Ishikawa (cell line): Measurements from ENCODE around the gene CROCC2.
A peak's percentile ranks its signal among the peaks of the same experiment; 100 is the strongest.

Experiments used
- FOXM1 ChIP-seq: IDR thresholded peaks from 2 replicates; pipeline ENCODE4 v1.6.1; 2012; ENCODE audit warnings: low read depth, borderline replicate concordance
- RAD21 ChIP-seq: IDR thresholded peaks from 2 replicates; pipeline ENCODE4 v1.6.1; 2012; ENCODE audit warnings: low read depth
- TAF1 ChIP-seq: IDR thresholded peaks from 2 replicates; pipeline ENCODE4 v1.6.1; 2012; ENCODE audit warnings: low read depth, mild to moderate bottlenecking
- TF ChIP-seq, protein P1 (sequence below): IDR thresholded peaks from 2 replicates; pipeline ENCODE4 v1.6.1; 2012

DNA sequence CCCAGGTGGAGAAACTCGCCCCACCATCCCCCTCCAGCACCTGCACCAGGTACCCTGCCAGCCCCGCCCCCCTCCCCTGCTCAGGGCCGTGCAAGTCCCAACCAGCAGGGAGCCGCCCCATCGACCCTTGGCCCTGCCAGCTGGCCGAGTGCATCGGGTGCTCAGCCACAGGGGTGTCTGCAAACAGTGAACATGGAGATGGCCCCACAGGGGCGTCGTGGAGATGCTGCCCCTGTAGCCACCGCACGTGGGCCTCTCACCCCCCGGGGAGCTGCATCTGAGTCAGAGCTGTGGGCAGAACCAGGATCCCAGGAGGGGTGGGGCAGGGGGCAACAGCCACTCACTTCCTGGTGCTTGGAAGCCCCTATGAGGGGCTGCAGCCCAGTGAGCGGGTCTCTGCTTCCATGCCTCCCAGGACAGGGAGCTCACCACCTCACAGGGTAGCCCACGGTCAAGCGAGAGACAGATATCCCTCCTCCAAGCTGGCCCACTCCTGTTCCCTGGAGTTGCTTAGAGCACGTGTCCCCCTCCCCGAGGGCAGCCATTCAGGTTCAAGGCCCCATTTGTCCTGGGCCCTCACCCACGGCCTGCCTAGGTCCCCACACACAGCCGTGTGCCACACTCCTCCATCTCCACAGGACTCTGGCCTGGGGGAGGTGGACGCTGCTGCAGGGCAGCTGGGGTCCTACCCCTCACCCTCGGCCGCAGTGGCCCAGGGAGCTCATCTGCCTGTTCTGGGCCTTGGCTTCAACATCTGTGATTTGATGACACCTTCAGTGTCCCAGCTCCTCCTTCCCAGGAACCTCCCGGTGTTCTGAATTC is 9.1 kb upstream of the CROCC2 start:
- TF ChIP-seq FOXM1 (no peak), TAF1 (no peak), RAD21 (0 out of 2 replicates have a peak, but pooled peaks have one; percentile 1)
- TF ChIP-seq, protein P1, sequence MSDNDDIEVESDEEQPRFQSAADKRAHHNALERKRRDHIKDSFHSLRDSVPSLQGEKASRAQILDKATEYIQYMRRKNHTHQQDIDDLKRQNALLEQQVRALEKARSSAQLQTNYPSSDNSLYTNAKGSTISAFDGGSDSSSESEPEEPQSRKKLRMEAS, result peak; percentile 92
